HG03060 (cell line): ENCODE measurements around the gene CCR2.
"Not testable (repeated sequence)": the region's sequence is repeated elsewhere in the genome, so short reads cannot be mapped to it uniquely, and the experiment has no call there.

ENCODE experiments used
- ATAC-seq: cut with Tn5 transposase; IDR thresholded peaks from one replicate; pipeline ENCODE4 v1.9.1; 2021; ENCODE audit warnings: low read depth, moderate number of reproducible peaks; ENCODE audit not compliant: unreplicated experiment

The CCR2 gene

GRCh38 chr3:46400000-46400734, 46.3 kb downstream of the CCR2 start:
- ATAC-seq, result no peak

GRCh38 chr3:46400846-46401245, 46.9 kb downstream of the CCR2 start:
- no peak for ATAC-seq

- ATAC-seq, result no peak
Measured at GRCh38 chr3:46401579-46401978, 47.7 kb downstream of the CCR2 start.

- ATAC-seq, result not testable (repeated sequence)
Measured at GRCh38 chr3:46402902-46403301, 49.0 kb downstream of the CCR2 start.

- no peak for ATAC-seq
Measured at GRCh38 chr3:46405301-46406019, 51.5 kb downstream of the CCR2 start.

GRCh38 chr3:46406443-46406787, 52.5 kb downstream of the CCR2 start:
- ATAC-seq, result no peak

- ATAC-seq, result no peak
Measured at GRCh38 chr3:46406788-46407611, 53.1 kb downstream of the CCR2 start, which contains the start of the genes CCR5AS and CCRL2. TSS of gene CCR5AS (minus strand) at chr3:46407066. TSS of gene CCRL2 (plus strand) at chr3:46407259. CDS start at chr3:46408080, 821 bp downstream.

GRCh38 chr3:46407970-46408369, 54.1 kb downstream of the CCR2 start:
- ATAC-seq, result no peak

GRCh38 chr3:46408853-46409252, 54.9 kb downstream of the CCR2 start:
- no peak for ATAC-seq

GRCh38 chr3:46409739-46410489, 56.0 kb downstream of the CCR2 start:
- ATAC-seq, result no peak
